Measurements from ENCODE around the gene ITGA11.

ITGA11 gene

GRCh38 chr15:68444336-68444735, 12.4 kb upstream of the ITGA11 start:
- H3K4me1 ChIP-seq (ENCODE audit: insufficient read depth, low read length) = 0 out of 2 replicates have a peak, but pooled peaks cover 4% of the 10 kb centered on the region
- no peak overlapping the region for H3K9ac ChIP-seq (ENCODE audit: low read depth, low read length)
- no peaks in the 10 kb centered on the region for H3K9me3 ChIP-seq (ENCODE audit: insufficient read depth, low read depth, low read length)
- no peak overlapping the region for H3K27ac ChIP-seq (ENCODE audit: low read depth, low read length)
- H3K27me3 ChIP-seq (ENCODE audit: insufficient read depth, low read length) = no peaks in the 10 kb centered on the region
- H3K36me3 ChIP-seq (ENCODE audit: insufficient read depth, low read length) = no peaks in the 10 kb centered on the region
- no peak overlapping the region for H3K4me3 ChIP-seq (ENCODE audit: low read length)

DNA sequence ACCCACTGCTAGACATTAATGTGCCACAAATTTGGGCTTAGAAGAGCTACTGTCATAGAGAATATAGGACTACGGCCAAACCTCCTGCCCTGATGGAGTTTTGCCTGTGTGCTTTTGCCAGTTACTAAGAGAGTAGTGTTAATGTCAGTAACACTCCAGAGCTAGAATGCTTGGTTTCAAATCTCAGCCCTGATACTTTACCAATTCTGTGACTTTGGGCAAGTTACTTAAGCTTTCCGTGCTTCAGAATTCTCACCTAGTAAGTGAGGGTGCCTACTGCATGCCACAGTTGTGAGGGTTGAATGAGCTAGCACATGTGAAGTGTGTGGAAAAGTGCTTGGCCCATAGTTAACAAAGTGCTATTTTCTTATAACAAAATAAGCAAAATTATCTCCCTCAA, 10.9 kb upstream of the ITGA11 start:
- WGBS = 89% methylated on average over 2 of the region's 2 CpGs

DNA sequence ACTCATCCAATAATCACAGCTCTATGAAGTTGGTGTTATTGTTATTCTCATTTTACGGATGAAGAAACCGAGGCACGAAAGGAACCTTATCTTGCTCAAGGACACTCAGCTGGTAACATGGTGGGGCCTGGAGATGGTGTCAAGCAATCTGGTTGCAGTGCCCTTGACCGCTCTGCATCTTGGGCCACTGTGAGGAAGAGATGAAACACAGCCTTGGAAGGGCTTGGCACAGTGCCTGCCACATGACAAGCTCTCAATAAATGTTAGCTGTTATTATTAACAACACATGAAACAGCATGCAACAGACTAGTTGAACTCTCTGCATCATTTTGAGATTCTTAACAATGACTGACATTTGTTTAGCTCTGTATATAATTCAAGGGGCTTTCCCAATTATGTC, 10.1 kb upstream of the ITGA11 start:
- H3K36me3 ChIP-seq (ENCODE audit: insufficient read depth, low read length) = no peaks in the 10 kb centered on the region
- no peaks in the 10 kb centered on the region for H3K4me1 ChIP-seq (ENCODE audit: insufficient read depth, low read length)
- H3K9me3 ChIP-seq (ENCODE audit: insufficient read depth, low read depth, low read length) = no peaks in the 10 kb centered on the region
- H3K4me3 ChIP-seq (ENCODE audit: low read length) = no peak overlapping the region
- WGBS = 96% methylated on average over 4 of the region's 4 CpGs
- H3K27me3 ChIP-seq (ENCODE audit: insufficient read depth, low read length) = no peaks in the 10 kb centered on the region
- H3K9ac ChIP-seq (ENCODE audit: low read depth, low read length) = no peak overlapping the region
- H3K27ac ChIP-seq (ENCODE audit: low read depth, low read length) = no peak overlapping the region

More for the DNA sequence above, 10.9 kb upstream of the ITGA11 start:
- H3K9ac ChIP-seq (ENCODE audit: low read depth, low read length) = no peak overlapping the region
- H3K36me3 ChIP-seq (ENCODE audit: insufficient read depth, low read length) = no peaks in the 10 kb centered on the region
- no peaks in the 10 kb centered on the region for H3K9me3 ChIP-seq (ENCODE audit: insufficient read depth, low read depth, low read length)
- H3K4me3 ChIP-seq (ENCODE audit: low read length) = no peak overlapping the region
- no peak overlapping the region for H3K27ac ChIP-seq (ENCODE audit: low read depth, low read length)
- H3K27me3 ChIP-seq (ENCODE audit: insufficient read depth, low read length) = no peaks in the 10 kb centered on the region
- H3K4me1 ChIP-seq (ENCODE audit: insufficient read depth, low read length) = no peaks in the 10 kb centered on the region

DNA sequence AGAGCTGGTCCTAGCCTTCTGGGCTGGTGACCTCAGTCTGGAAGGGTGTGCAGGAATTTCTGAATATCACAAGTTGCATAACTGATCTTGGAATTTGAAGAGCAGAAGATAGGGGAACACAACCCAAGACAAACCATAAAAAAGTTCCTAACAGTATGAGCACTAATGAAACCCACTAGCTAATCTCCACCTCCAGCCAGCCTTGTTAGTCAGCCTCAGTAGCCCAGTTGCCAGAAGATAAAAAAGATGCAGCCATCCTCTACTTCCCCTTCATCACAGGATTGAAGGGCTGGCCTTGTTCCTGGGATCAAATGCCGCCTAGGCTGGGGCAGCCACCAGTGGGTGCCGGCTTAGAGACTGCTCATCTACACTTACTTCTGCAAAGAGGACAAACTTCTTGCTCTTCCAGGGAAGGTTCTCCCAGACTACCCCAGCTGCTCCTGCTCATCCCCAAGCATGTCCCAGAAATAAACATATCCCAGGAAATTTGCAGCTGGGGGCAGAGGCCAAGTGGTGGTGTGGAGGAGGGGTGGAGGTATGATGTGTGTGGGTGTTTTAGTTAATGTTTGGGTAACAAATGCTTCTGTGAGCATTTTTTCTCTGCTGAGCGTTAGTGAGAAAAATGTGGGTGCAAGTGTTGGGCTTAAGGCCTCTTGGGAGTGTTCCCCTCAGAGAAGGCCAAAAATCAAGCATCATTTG, 9.2 kb upstream of the ITGA11 start:
- Histone ChIP-seq H3K4me3 (ENCODE audit: low read length) (no peak overlapping the region), H3K9ac (ENCODE audit: low read depth, low read length) (no peak overlapping the region), H3K27ac (ENCODE audit: low read depth, low read length) (no peak overlapping the region), H3K4me1 (ENCODE audit: insufficient read depth, low read length) (no peaks in the 10 kb centered on the region), H3K27me3 (ENCODE audit: insufficient read depth, low read length) (no peaks in the 10 kb centered on the region), H3K9me3 (ENCODE audit: insufficient read depth, low read depth, low read length) (no peaks in the 10 kb centered on the region), H3K36me3 (ENCODE audit: insufficient read depth, low read length) (no peaks in the 10 kb centered on the region)
- 62% methylated on average over 3 of the region's 3 CpGs for WGBS

DNA sequence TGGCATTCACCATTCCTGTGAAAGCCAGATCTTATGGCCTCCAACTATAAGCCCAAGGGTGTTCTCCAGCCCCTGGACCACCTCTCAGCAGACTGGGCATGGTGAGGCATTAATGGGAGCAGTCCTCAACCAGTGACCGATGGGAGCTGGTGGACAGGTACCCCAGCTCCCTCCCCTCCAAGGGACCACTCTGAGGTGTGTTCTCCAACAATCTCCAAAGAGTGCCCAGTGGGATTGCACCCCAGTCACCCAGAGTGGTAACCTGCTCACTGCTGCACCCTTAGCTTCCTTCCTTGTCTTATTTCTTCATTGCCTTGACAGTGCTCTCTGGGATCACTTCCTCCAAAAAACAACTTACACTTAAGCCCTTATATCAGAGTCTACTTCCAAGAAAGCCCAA, 8.2 kb upstream of the ITGA11 start:
- Histone ChIP-seq H3K27ac (ENCODE audit: low read depth, low read length) (no peak overlapping the region), H3K9me3 (ENCODE audit: insufficient read depth, low read depth, low read length) (no peaks in the 10 kb centered on the region), H3K4me3 (ENCODE audit: low read length) (no peak overlapping the region), H3K36me3 (ENCODE audit: insufficient read depth, low read length) (no peaks in the 10 kb centered on the region), H3K27me3 (ENCODE audit: insufficient read depth, low read length) (peaks cover 7% of the 10 kb centered on the region), H3K9ac (ENCODE audit: low read depth, low read length) (no peak overlapping the region), H3K4me1 (ENCODE audit: insufficient read depth, low read length) (no peaks in the 10 kb centered on the region)
- 97% methylated on average over 1 of the region's 1 CpG for WGBS

- Histone ChIP-seq H3K4me3 (ENCODE audit: low read length) (no peak overlapping the region), H3K4me1 (ENCODE audit: insufficient read depth, low read length) (no peaks in the 10 kb centered on the region), H3K9ac (ENCODE audit: low read depth, low read length) (no peak overlapping the region), H3K36me3 (ENCODE audit: insufficient read depth, low read length) (no peaks in the 10 kb centered on the region), H3K27ac (ENCODE audit: low read depth, low read length) (no peak overlapping the region), H3K27me3 (ENCODE audit: insufficient read depth, low read length) (peaks cover 14% of the 10 kb centered on the region), H3K9me3 (ENCODE audit: insufficient read depth, low read depth, low read length) (no peaks in the 10 kb centered on the region)
- 75% methylated on average over 5 of the region's 5 CpGs for WGBS
These were observed 7.5 kb upstream of the ITGA11 start for GRCh38 chr15:68439506-68439905.

GRCh38 chr15:68436680-68437079, 4.7 kb upstream of the ITGA11 start:
- peaks cover 42% of the 10 kb centered on the region for H3K27me3 ChIP-seq (ENCODE audit: insufficient read depth, low read length)
- H3K27ac ChIP-seq (ENCODE audit: low read depth, low read length) = no peak overlapping the region
- H3K36me3 ChIP-seq (ENCODE audit: insufficient read depth, low read length) = no peaks in the 10 kb centered on the region
- no peak overlapping the region for H3K4me3 ChIP-seq (ENCODE audit: low read length)
- H3K4me1 ChIP-seq (ENCODE audit: insufficient read depth, low read length) = peaks cover 5% of the 10 kb centered on the region
- H3K9me3 ChIP-seq (ENCODE audit: insufficient read depth, low read depth, low read length) = no peaks in the 10 kb centered on the region
- no peak overlapping the region for H3K9ac ChIP-seq (ENCODE audit: low read depth, low read length)
- 80% methylated on average over 1 of the region's 1 CpG for WGBS

DNA sequence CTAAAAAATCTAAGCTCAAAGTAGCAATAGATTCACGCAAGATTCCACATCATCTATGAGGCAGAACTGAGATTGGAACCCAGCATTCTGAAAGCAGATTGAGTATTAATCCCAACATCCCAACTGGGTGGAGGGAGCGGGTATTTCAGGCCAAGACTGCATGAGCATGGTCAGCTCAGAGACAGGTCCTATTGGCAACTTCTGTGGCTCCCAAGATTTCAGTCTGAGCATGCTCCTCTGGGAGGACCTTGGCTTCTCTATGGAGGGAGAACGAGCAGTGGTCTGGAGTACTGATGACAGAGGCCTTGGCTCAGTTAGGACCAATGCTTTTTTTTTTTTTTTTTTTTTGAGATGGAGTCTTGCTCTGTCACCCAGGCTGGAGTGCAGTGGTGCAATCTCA, 4.0 kb upstream of the ITGA11 start:
- Histone ChIP-seq H3K36me3 (ENCODE audit: insufficient read depth, low read length) (no peaks in the 10 kb centered on the region), H3K27me3 (ENCODE audit: insufficient read depth, low read length) (peaks cover 49% of the 10 kb centered on the region), H3K9me3 (ENCODE audit: insufficient read depth, low read depth, low read length) (no peaks in the 10 kb centered on the region), H3K4me3 (ENCODE audit: low read length) (no peak overlapping the region), H3K4me1 (ENCODE audit: insufficient read depth, low read length) (peaks cover 5% of the 10 kb centered on the region), H3K9ac (ENCODE audit: low read depth, low read length) (no peak overlapping the region), H3K27ac (ENCODE audit: low read depth, low read length) (no peak overlapping the region)
- 85% methylated on average over 3 of the region's 3 CpGs for WGBS

GRCh38 chr15:68434021-68434420, 2.1 kb upstream of the ITGA11 start:
- no peak overlapping the region for H3K27ac ChIP-seq (ENCODE audit: low read depth, low read length)
- no peaks in the 10 kb centered on the region for H3K36me3 ChIP-seq (ENCODE audit: insufficient read depth, low read length)
- peaks cover 69% of the 10 kb centered on the region for H3K27me3 ChIP-seq (ENCODE audit: insufficient read depth, low read length)
- H3K9me3 ChIP-seq (ENCODE audit: insufficient read depth, low read depth, low read length) = no peaks in the 10 kb centered on the region
- H3K9ac ChIP-seq (ENCODE audit: low read depth, low read length) = no peak overlapping the region
- peaks cover 5% of the 10 kb centered on the region for H3K4me1 ChIP-seq (ENCODE audit: insufficient read depth, low read length)
- H3K4me3 ChIP-seq (ENCODE audit: low read length) = no peak overlapping the region
- 75% methylated on average over 6 of the region's 6 CpGs for WGBS

DNA sequence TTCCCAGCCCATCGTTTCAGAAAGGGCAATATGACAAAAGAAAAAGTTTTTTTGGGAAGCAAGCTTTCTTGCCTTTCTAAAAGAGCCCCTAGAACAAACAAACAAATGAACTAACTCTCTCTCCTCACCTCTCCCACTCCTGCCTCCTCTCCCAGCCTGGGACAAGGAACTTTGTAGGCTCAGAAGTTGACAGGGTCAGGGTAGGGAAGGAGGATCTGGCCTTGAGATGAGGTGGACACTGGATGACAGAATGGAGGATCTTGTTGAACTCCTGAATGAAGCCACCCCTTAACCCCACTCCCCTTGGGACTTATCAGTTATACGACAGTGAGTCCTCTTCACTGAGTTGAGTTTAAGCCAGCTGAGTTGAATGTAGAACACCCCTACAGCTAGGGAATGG, 1.6 kb upstream of the ITGA11 start:
- Histone ChIP-seq H3K9ac (ENCODE audit: low read depth, low read length) (no peak overlapping the region), H3K27ac (ENCODE audit: low read depth, low read length) (no peak overlapping the region), H3K9me3 (ENCODE audit: insufficient read depth, low read depth, low read length) (no peaks in the 10 kb centered on the region), H3K4me3 (ENCODE audit: low read length) (no peak overlapping the region), H3K4me1 (ENCODE audit: insufficient read depth, low read length) (peaks cover 5% of the 10 kb centered on the region), H3K27me3 (ENCODE audit: insufficient read depth, low read length) (peaks cover 73% of the 10 kb centered on the region), H3K36me3 (ENCODE audit: insufficient read depth, low read length) (no peaks in the 10 kb centered on the region)
- WGBS = 87% methylated on average over 2 of the region's 2 CpGs

GRCh38 chr15:68432441-68433064, 590 bp upstream of the ITGA11 start:
- no peaks in the 10 kb centered on the region for H3K36me3 ChIP-seq (ENCODE audit: insufficient read depth, low read length)
- H3K27me3 ChIP-seq (ENCODE audit: insufficient read depth, low read length) = peaks cover 83% of the 10 kb centered on the region
- peak overlapping the region; percentile 60 for H3K4me3 ChIP-seq (ENCODE audit: low read length)
- H3K27ac ChIP-seq (ENCODE audit: low read depth, low read length) = no peak overlapping the region
- H3K9me3 ChIP-seq (ENCODE audit: insufficient read depth, low read depth, low read length) = no peaks in the 10 kb centered on the region
- H3K4me1 ChIP-seq (ENCODE audit: insufficient read depth, low read length) = peaks cover 5% of the 10 kb centered on the region
- no peak overlapping the region for H3K9ac ChIP-seq (ENCODE audit: low read depth, low read length)
- 69% methylated on average over 12 of the region's 13 CpGs for WGBS
